Fibroblast of skin of left quadriceps (primary cell): ENCODE measurements around the gene FMOD.
A peak's percentile ranks its signal among the peaks of the same experiment; 100 is the strongest.

Source experiments
- DNase-seq, 2 experiments: peaks; one replicate each; pipeline ENCODE4 v3.0.0-alpha.2; 2013; ENCODE audit warnings: low read depth in 2 of 2

Gene FMOD

GRCh38 chr1:203351037-203351625, at the start of gene FMOD:
FMOD (minus strand) TSS chr1:203351122; CDS start chr1:203348270, 2,852 bp downstream.
- peak in 1 of 2 experiments; percentile 14 for DNase-seq

GRCh38 chr1:203396595-203397194, 45.8 kb upstream of the FMOD start:
- DNase-seq = no peak

- DNase-seq = no peak
Measured at GRCh38 chr1:203395751-203396150, 44.8 kb upstream of the FMOD start.

GRCh38 chr1:203390298-203390697, 39.4 kb upstream of the FMOD start:
- DNase-seq = no peak

- no peak for DNase-seq
Measured at GRCh38 chr1:203388683-203389082, 37.8 kb upstream of the FMOD start.

- no peak for DNase-seq
Measured at GRCh38 chr1:203382026-203382425, 31.1 kb upstream of the FMOD start.

DNA sequence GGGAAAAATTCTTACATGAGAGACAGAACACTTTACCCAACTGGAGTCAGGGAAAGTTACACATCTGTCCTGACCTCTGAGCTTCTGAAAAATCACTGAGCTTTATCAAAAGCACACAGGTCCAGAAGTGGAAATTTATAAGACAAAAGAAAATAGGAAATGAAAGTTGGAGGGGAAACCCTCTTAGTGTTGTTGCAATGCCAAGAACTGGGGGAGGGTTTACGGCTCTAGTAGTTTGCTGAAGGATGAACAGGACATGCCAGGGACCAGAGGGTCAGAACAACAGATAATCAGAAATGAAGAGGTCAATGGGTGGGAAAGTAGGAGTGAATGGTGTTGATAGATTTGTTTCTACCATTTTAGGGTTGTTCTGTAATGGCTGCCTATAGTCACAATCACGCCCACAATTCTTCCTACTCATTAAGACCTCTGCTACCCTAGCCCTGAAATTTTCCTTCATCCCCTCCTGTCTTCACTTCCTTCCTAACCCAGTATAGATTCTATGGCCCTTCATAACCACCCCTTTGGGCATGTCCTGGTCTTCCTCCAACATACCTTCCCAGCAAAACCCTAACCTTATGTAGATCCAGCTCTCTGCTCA, 30.3 kb upstream of the FMOD start:
- no peak for DNase-seq

DNA sequence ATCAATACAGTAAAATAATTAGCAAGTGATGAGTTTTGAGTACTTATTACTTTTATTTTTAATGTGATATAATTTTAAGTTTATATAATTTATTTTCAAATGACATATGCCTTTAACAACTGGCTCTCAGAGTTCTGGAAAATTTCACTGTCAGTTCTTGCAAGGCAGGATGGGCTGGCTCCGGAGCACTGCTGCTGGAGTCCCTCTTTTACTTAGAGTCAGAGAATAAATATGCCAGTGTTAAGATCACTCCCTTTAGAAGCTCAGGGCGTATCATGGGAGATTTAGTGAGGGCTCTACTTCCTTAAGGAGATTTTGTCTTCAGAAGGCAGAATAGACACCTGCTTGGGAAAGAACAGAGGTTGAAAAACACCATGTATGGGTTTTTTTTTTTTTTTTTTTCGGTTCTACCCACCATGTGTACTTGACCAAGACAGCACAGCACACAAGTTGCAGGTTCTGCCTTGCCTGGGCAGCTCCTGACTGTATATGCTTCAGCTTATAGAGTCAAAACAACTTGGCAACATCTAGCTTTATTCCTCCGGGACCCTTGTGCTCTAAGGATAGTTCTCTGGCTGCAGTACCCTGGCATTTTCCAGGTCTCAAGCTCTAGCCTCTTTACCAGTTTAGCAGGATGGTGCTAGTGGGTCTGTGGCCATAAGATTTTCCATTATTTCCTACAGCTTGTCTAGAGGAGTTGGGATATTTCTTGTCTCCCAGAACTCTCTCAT, 29.7 kb upstream of the FMOD start:
- no peak for DNase-seq

DNA sequence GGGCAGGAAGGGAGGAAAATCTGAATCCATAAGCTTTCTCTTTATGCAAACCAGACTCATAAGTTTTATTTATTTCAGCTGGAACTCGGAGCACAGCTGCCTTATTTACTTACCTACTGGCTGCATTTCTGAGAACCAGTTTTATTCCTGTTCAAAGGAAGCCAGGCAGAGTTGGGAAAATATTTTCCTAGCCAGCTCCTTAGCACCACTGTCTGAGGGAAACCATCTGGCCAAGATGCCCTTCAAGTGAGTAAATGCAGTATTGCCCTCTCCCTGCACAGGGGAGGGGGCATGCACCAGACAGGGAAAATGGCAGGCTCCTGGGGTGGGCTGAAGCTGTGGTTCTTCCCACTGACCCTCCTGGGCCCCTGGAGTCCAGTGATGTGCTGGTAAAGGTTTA, 28.9 kb upstream of the FMOD start:
- DNase-seq = no peak

- peak; percentile 62 to 64 for DNase-seq
Measured at GRCh38 chr1:203378556-203379245, 27.8 kb upstream of the FMOD start.

GRCh38 chr1:203373991-203374390, 23.1 kb upstream of the FMOD start:
- DNase-seq = no peak

GRCh38 chr1:203373002-203373401, 22.1 kb upstream of the FMOD start:
- DNase-seq = no peak

GRCh38 chr1:203371288-203371687, 20.4 kb upstream of the FMOD start:
- no peak for DNase-seq

DNA sequence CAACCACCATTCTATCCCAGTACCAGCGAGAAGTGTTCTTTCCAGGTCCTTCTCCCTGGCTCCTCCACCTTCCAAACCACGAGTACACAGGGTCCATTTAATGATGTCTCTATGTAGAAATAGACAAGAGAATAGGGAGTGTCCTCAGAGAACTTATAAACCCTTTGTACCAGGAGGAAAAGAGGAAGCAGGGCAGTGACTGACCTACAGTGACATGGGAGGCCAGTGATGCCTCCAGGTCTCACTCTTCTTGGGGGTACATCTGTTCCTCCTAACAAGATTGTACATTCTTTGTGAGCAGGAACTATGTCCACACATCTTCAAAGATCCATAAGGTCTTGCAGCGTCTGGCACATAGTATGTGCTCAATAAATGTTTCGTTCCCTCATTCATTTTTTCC, 18.7 kb upstream of the FMOD start:
- no peak for DNase-seq

DNA sequence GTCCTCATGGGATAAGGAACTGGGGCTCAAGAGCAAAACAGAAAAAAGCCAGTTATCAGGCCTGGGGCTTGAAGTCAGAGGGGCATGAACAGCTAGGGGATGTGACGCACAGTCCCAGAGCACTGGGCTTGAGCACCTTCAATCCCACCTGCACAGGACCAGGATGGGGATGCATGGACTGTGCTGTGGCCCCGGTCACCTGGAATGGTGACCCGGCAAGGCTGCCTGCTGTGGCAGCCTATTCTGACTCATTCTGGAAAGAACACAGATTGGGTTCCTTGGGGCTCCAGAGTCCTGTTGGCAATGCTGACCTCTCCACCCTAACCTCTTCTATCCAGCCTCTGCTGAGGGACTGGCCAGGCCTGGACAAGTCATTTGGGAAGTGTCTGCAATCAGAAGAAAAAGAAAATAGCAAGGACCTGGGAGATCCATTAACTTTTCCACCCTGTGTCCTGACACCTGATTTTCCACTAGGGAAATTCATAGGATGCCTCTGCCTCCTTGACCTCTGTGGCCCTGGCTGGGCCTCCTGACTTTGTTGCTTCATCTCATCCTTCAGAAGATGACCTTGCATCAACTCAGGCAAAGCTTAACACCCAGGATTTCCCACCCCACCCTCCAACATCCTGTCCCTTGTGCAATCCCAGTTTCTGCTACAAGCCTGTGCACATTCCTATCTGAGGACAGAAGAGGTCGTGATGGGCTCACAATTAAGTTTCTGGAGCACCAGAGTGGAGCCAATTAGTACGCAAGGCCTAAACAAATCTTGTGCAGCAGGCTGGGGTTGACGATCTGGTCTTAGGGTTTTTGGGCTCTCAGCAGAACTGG, 17.9 kb upstream of the FMOD start:
- peak; percentile 75 to 79 for DNase-seq

DNA sequence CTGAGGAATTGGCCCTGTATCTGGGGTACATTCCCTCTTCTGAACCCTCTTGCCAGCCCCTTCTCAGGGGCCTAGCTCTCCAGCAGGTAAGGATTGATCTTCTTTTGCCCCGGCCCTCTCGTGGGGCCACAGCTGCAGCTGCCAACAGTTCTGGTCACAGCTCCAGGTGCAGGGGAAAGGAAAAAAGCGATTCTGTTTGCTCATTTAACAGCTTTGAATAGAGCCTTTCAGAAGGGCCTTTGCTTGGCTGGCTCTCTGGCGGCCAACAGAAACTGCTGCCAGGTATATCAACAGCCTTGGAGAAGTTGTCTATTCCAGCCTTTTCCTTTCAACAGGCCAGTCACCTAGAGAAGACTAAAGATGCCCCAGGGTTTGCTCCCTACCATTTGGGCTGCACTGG, 16.1 kb upstream of the FMOD start:
- no peak for DNase-seq

DNA sequence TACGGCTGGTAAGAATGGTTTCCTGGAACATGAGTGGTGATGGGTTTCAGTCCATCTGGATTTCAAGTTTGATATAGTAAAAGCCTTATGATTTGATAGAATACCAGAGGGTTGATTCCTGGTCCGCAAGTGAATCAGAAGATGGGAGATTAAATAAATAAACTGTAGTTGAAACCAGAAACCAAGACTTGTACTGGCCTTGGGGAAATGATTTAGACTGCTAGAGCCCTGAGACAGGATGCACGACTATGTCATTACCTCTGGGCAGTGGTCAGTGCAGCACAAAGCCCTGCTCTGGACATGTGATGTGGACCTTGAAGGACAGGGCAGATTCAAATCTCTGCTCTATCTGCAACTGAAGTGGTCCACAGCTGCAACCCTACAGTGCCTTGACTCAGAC, 15.6 kb upstream of the FMOD start:
- DNase-seq = no peak

GRCh38 chr1:203364806-203365205, 13.9 kb upstream of the FMOD start:
- DNase-seq = no peak

GRCh38 chr1:203364094-203364801, 13.3 kb upstream of the FMOD start:
- DNase-seq = no peak

- DNase-seq = no peak
Measured at GRCh38 chr1:203362720-203363025, 11.8 kb upstream of the FMOD start.
